ENCODE results near the gene HOXB4. TPM values are rescaled to one million over a fixed set of nuclear protein-coding genes. Genes with fewer than 3 reads are reported as not detected.

Gene HOXB4
- total and polyA plus RNA-seq, 4 donors, result 1.4 to 17.9 (median 9.0) TPM

GRCh38 chr17:48587276-48588073 is 9.3 kb upstream of the HOXB4 start:
- H3K9me3 ChIP-seq (ENCODE audit: control insufficient read depth, low read length), result no peaks in the 10 kb centered on the region
- no peak for ATAC-seq (ENCODE audit: low FRiP score)
- WGBS, 2 donors, result 73 to 84% methylated on average over 5 of the region's 5 CpGs
- H3K4me3 ChIP-seq (ENCODE audit: low read length in 2 of 2), result no peak overlapping the region
- no peaks in the 10 kb centered on the region for H3K4me1 ChIP-seq (ENCODE audit: control insufficient read depth in 1 of 2, insufficient read depth in 2 of 2, low read length in 2 of 2)
- H3K27me3 ChIP-seq (ENCODE audit: control insufficient read depth in 1 of 2, insufficient read depth in 2 of 2, low read length in 1 of 2), result no peaks in the 10 kb centered on the region
- H3K36me3 ChIP-seq (ENCODE audit: control insufficient read depth in 1 of 2, insufficient read depth in 2 of 2, low read length in 1 of 2), result no peaks in the 10 kb centered on the region
- no peak overlapping the region for H3K27ac ChIP-seq (ENCODE audit: low read depth in 1 of 2, low read length in 2 of 2)
- DNase-seq, result no peak
- intact Hi-C loops (cut with DNase I), result no loop called here

- WGBS, 2 donors, result 51 to 71% methylated on average over 34 of the region's 34 CpGs
- H3K27me3 ChIP-seq (ENCODE audit: control insufficient read depth in 1 of 2, insufficient read depth in 2 of 2, low read length in 1 of 2), result no peaks in the 10 kb centered on the region
Observed at GRCh38 chr17:48586355-48587258, 8.5 kb upstream of the HOXB4 start.

GRCh38 chr17:48584223-48584741 is 6.1 kb upstream of the HOXB4 start:
- Histone ChIP-seq H3K4me3 (ENCODE audit: low read length in 2 of 2) (no peak overlapping the region), H3K27ac (ENCODE audit: low read depth in 1 of 2, low read length in 2 of 2) (no peak overlapping the region)
- WGBS, 2 donors, result 60 to 64% methylated on average over 2 of the region's 2 CpGs

More at GRCh38 chr17:48586355-48587258, 8.5 kb upstream of the HOXB4 start:
- H3K36me3 ChIP-seq (ENCODE audit: control insufficient read depth in 1 of 2, insufficient read depth in 2 of 2, low read length in 1 of 2), result no peaks in the 10 kb centered on the region
- H3K4me1 ChIP-seq (ENCODE audit: control insufficient read depth in 1 of 2, insufficient read depth in 2 of 2, low read length in 2 of 2), result no peaks in the 10 kb centered on the region
- no peaks in the 10 kb centered on the region for H3K9me3 ChIP-seq (ENCODE audit: control insufficient read depth, low read length)
- no peak overlapping the region for H3K4me3 ChIP-seq (ENCODE audit: low read length in 2 of 2)
- intact Hi-C loops (cut with DNase I), result no loop called here
- ATAC-seq (ENCODE audit: low FRiP score) (no peak), DNase-seq (no peak)
- H3K27ac ChIP-seq (ENCODE audit: low read depth in 1 of 2, low read length in 2 of 2), result no peak overlapping the region

GRCh38 chr17:48583708-48584222 is 5.6 kb upstream of the HOXB4 start:
- no peaks in the 10 kb centered on the region for H3K36me3 ChIP-seq (ENCODE audit: control insufficient read depth in 1 of 2, insufficient read depth in 2 of 2, low read length in 1 of 2)
- no peak overlapping the region for H3K4me3 ChIP-seq (ENCODE audit: low read length in 2 of 2)
- H3K9me3 ChIP-seq (ENCODE audit: control insufficient read depth, low read length), result no peaks in the 10 kb centered on the region
- H3K27me3 ChIP-seq (ENCODE audit: control insufficient read depth in 1 of 2, insufficient read depth in 2 of 2, low read length in 1 of 2), result no peaks in the 10 kb centered on the region
- ATAC-seq (ENCODE audit: low FRiP score) (no peak), DNase-seq (no peak)
- no peak overlapping the region for H3K27ac ChIP-seq (ENCODE audit: low read depth in 1 of 2, low read length in 2 of 2)
- intact Hi-C loops (cut with DNase I), result no loop called here
- WGBS, 2 donors, result 89 to 94% methylated on average over 3 of the region's 3 CpGs
- H3K4me1 ChIP-seq (ENCODE audit: control insufficient read depth in 1 of 2, insufficient read depth in 2 of 2, low read length in 2 of 2), result no peaks in the 10 kb centered on the region

More at GRCh38 chr17:48584223-48584741, 6.1 kb upstream of the HOXB4 start:
- no peaks in the 10 kb centered on the region for H3K27me3 ChIP-seq (ENCODE audit: control insufficient read depth in 1 of 2, insufficient read depth in 2 of 2, low read length in 1 of 2)
- no peaks in the 10 kb centered on the region for H3K4me1 ChIP-seq (ENCODE audit: control insufficient read depth in 1 of 2, insufficient read depth in 2 of 2, low read length in 2 of 2)
- no peaks in the 10 kb centered on the region for H3K36me3 ChIP-seq (ENCODE audit: control insufficient read depth in 1 of 2, insufficient read depth in 2 of 2, low read length in 1 of 2)
- DNase-seq (no peak), ATAC-seq (ENCODE audit: low FRiP score) (no peak)
- intact Hi-C loops (cut with DNase I), result no loop called here
- H3K9me3 ChIP-seq (ENCODE audit: control insufficient read depth, low read length), result no peaks in the 10 kb centered on the region

GRCh38 chr17:48582750-48583069 is 4.6 kb upstream of the HOXB4 start:
- no peaks in the 10 kb centered on the region for H3K27me3 ChIP-seq (ENCODE audit: control insufficient read depth in 1 of 2, insufficient read depth in 2 of 2, low read length in 1 of 2)
- 33 to 53% methylated on average over 7 of the region's 7 CpGs for WGBS, 2 donors
- ATAC-seq (ENCODE audit: low FRiP score) (no peak), DNase-seq (no peak)
- intact Hi-C loops (cut with DNase I), result no loop called here
- H3K4me3 ChIP-seq (ENCODE audit: low read length in 2 of 2), result no peak overlapping the region
- H3K9me3 ChIP-seq (ENCODE audit: control insufficient read depth, low read length), result no peaks in the 10 kb centered on the region
- H3K27ac ChIP-seq (ENCODE audit: low read depth in 1 of 2, low read length in 2 of 2), result peak overlapping the region; percentile 11 to 49
- H3K4me1 ChIP-seq (ENCODE audit: control insufficient read depth in 1 of 2, insufficient read depth in 2 of 2, low read length in 2 of 2), result no peaks in the 10 kb centered on the region
- no peaks in the 10 kb centered on the region for H3K36me3 ChIP-seq (ENCODE audit: control insufficient read depth in 1 of 2, insufficient read depth in 2 of 2, low read length in 1 of 2)

GRCh38 chr17:48579760-48580554 is 1.8 kb upstream of the HOXB4 start:
- no peaks in the 10 kb centered on the region for H3K9me3 ChIP-seq (ENCODE audit: control insufficient read depth, low read length)
- WGBS, 2 donors, result 75 to 77% methylated on average over 26 of the region's 26 CpGs
- H3K27ac ChIP-seq (ENCODE audit: low read depth in 1 of 2, low read length in 2 of 2), result no peak overlapping the region
- intact Hi-C loops (cut with DNase I), result no loop called here
- no peaks in the 10 kb centered on the region for H3K27me3 ChIP-seq (ENCODE audit: control insufficient read depth in 1 of 2, insufficient read depth in 2 of 2, low read length in 1 of 2)
- H3K4me3 ChIP-seq (ENCODE audit: low read length in 2 of 2), result no peak overlapping the region
- ATAC-seq (ENCODE audit: low FRiP score) (no peak), DNase-seq (no peak)
- no peaks in the 10 kb centered on the region for H3K36me3 ChIP-seq (ENCODE audit: control insufficient read depth in 1 of 2, insufficient read depth in 2 of 2, low read length in 1 of 2)
- no peaks in the 10 kb centered on the region for H3K4me1 ChIP-seq (ENCODE audit: control insufficient read depth in 1 of 2, insufficient read depth in 2 of 2, low read length in 2 of 2)

- H3K9me3 ChIP-seq (ENCODE audit: control insufficient read depth, low read length), result no peaks in the 10 kb centered on the region
- no peak overlapping the region for H3K4me3 ChIP-seq (ENCODE audit: low read length in 2 of 2)
- intact Hi-C loops (cut with DNase I), result no loop called here
- 70 to 80% methylated on average over 7 of the region's 7 CpGs for WGBS, 2 donors
- DNase-seq, result no peak
- H3K4me1 ChIP-seq (ENCODE audit: control insufficient read depth in 1 of 2, insufficient read depth in 2 of 2, low read length in 2 of 2), result peaks cover 0 to 5% of the 10 kb centered on the region in 2 donors
- no peak overlapping the region for H3K27ac ChIP-seq (ENCODE audit: low read depth in 1 of 2, low read length in 2 of 2)
- H3K27me3 ChIP-seq (ENCODE audit: control insufficient read depth in 1 of 2, insufficient read depth in 2 of 2, low read length in 1 of 2), result no peaks in the 10 kb centered on the region
- no peak for ATAC-seq (ENCODE audit: low FRiP score)
- no peaks in the 10 kb centered on the region for H3K36me3 ChIP-seq (ENCODE audit: control insufficient read depth in 1 of 2, insufficient read depth in 2 of 2, low read length in 1 of 2)
Observed at GRCh38 chr17:48579471-48579759, 1.3 kb upstream of the HOXB4 start.
